HG03108 (cell line): ENCODE measurements around the gene IRX4.

Experiments used
- ATAC-seq: cut with Tn5 transposase; IDR thresholded peaks from one replicate; pipeline ENCODE4 v1.9.1; 2021; ENCODE audit warnings: moderate library complexity; ENCODE audit not compliant: unreplicated experiment

IRX4 gene

GRCh38 chr5:1840741-1841521, 41.8 kb downstream of the IRX4 start:
- ATAC-seq = no peak

- ATAC-seq = no peak
These were observed 42.6 kb downstream of the IRX4 start for GRCh38 chr5:1840071-1840547.

GRCh38 chr5:1838013-1838412, 44.7 kb downstream of the IRX4 start:
- ATAC-seq = no peak

GRCh38 chr5:1836891-1837880, 45.5 kb downstream of the IRX4 start:
- ATAC-seq = no peak

- no peak for ATAC-seq
These were observed 46.4 kb downstream of the IRX4 start for GRCh38 chr5:1836176-1836890.

- no peak for ATAC-seq
These were observed 47.3 kb downstream of the IRX4 start for GRCh38 chr5:1835431-1835830.

- ATAC-seq = no peak
These were observed 47.9 kb downstream of the IRX4 start for GRCh38 chr5:1834721-1835429.

GRCh38 chr5:1834022-1834551, 48.6 kb downstream of the IRX4 start:
- no peak for ATAC-seq

- no peak for ATAC-seq
These were observed 49.3 kb downstream of the IRX4 start for GRCh38 chr5:1833264-1834021.

GRCh38 chr5:1832511-1833250, 50.0 kb downstream of the IRX4 start:
- ATAC-seq = no peak

GRCh38 chr5:1831677-1832313, 50.9 kb downstream of the IRX4 start:
- no peak for ATAC-seq

GRCh38 chr5:1831257-1831656, 51.5 kb downstream of the IRX4 start:
- ATAC-seq = no peak

GRCh38 chr5:1830571-1831228, 52.0 kb downstream of the IRX4 start:
- ATAC-seq = no peak

GRCh38 chr5:1827886-1828397, 54.8 kb downstream of the IRX4 start:
- no peak for ATAC-seq
